Measurements from ENCODE around the gene OPA3. TPM values are rescaled to one million over a fixed set of nuclear protein-coding genes. Genes with fewer than 3 reads are reported as not detected.

The OPA3 gene
- total RNA-seq, 6 experiments from 2014 or later: 13.3 to 15.5 (median 14.3) TPM

DNA sequence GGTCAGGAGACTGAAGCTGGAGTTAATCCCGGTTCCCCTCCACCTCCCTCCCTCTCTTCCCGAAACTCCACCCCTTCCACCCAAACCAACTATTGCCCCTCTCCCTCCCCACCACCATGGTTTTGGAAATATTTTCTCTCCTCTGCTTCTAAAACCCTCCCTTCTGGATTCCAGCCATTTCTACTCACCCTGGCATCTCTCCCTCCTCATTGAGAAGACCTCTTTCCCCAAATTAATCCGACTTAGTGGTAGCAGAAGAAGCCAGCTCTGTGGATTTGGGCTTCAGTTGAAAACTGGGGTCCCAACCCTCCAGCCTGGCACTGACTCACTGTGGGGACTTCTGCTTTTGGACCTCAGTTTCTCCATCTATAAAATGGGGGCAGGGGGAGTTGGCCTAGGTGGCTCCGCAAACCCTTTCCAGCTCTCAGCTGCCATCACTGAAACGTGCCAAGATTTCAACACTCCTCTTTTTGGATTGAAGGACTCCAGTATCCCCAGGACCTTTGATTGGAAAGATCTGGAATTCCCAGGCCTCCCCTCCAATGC, 15.8 kb upstream of the OPA3 start:
- peaks cover 13% of the 10 kb centered on the region for H3K27me3 Mint-ChIP-seq (ENCODE audit: insufficient read depth)
- DNase-seq: no peak

GRCh38 chr19:45599286-45599685, 14.7 kb upstream of the OPA3 start:
- peaks cover 10% of the 10 kb centered on the region for H3K27me3 Mint-ChIP-seq (ENCODE audit: insufficient read depth)
- TF ChIP-seq, protein P1, sequence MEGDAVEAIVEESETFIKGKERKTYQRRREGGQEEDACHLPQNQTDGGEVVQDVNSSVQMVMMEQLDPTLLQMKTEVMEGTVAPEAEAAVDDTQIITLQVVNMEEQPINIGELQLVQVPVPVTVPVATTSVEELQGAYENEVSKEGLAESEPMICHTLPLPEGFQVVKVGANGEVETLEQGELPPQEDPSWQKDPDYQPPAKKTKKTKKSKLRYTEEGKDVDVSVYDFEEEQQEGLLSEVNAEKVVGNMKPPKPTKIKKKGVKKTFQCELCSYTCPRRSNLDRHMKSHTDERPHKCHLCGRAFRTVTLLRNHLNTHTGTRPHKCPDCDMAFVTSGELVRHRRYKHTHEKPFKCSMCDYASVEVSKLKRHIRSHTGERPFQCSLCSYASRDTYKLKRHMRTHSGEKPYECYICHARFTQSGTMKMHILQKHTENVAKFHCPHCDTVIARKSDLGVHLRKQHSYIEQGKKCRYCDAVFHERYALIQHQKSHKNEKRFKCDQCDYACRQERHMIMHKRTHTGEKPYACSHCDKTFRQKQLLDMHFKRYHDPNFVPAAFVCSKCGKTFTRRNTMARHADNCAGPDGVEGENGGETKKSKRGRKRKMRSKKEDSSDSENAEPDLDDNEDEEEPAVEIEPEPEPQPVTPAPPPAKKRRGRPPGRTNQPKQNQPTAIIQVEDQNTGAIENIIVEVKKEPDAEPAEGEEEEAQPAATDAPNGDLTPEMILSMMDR (IDR thresholded peaks at IDR 0.05): no peak
- H3K4me1 Mint-ChIP-seq (ENCODE audit: low read depth): peaks cover 62% of the 10 kb centered on the region
- peak overlapping the region; percentile 81 for H3K27ac Mint-ChIP-seq
- peak overlapping the region; percentile 94; the same call in 1 of the 2 replicates for H3K4me3 Mint-ChIP-seq
- no peak for DNase-seq
- no peaks in the 10 kb centered on the region; the same call in 1 of the 2 replicates for H3K36me3 Mint-ChIP-seq (ENCODE audit: low read depth)
- no peaks in the 10 kb centered on the region for H3K9me3 Mint-ChIP-seq

More for the DNA sequence above, 15.8 kb upstream of the OPA3 start:
- Mint-ChIP-seq H3K4me1 (ENCODE audit: low read depth) (peaks cover 62% of the 10 kb centered on the region), H3K27ac (peak overlapping the region; percentile 81), H3K36me3 (ENCODE audit: low read depth) (no peaks in the 10 kb centered on the region; the same call in 1 of the 2 replicates), H3K9me3 (no peaks in the 10 kb centered on the region), H3K4me3 (peak overlapping the region; percentile 94)
- TF ChIP-seq, protein P1 (IDR thresholded peaks at IDR 0.05): no peak

DNA sequence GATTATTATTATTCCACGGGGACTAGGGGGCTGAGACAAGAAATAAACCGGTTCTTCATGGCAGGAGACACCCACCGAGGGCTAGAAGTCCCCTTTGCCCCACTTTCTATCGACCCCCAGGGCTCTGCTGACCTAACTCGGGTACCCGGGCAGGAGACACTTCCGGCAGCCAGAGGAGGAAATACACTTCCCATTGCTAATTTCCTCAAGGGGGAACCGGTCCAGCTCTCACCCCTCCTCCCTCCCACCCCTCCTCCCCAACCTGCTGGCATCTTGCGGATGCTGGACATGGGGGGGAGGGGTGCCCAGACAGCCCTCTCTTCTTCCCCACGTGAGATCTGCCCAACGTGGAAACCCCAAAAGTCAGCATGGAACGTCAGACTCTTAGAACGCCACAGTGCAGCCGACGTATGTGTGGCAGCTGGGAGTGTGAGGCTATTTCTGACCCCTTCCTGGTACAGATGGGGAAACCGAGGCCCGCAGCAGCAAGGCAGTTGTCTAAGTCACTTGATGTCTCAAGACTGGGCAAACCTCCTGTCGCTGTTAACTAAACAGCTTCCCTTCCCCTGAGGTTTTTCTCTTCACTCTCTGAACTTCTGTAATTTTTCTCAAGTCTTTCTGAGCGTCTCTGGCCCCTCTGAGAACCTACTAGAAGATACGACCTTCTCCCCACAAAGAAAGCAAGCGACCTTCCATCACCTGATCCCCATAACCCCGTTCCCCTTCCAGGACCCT, 13.8 kb upstream of the OPA3 start:
- no peaks in the 10 kb centered on the region for H3K9me3 Mint-ChIP-seq
- peak overlapping the region; percentile 94 for H3K4me3 Mint-ChIP-seq
- H3K4me1 Mint-ChIP-seq (ENCODE audit: low read depth): peaks cover 62% of the 10 kb centered on the region
- no peak for DNase-seq
- TF ChIP-seq, protein P1 (IDR thresholded peaks at IDR 0.05): no peak
- no peaks in the 10 kb centered on the region; the same call in 1 of the 2 replicates for H3K36me3 Mint-ChIP-seq (ENCODE audit: low read depth)
- H3K27ac Mint-ChIP-seq: peak overlapping the region; percentile 81
- peaks cover 10% of the 10 kb centered on the region for H3K27me3 Mint-ChIP-seq (ENCODE audit: insufficient read depth)

GRCh38 chr19:45597425-45598111, 13.0 kb upstream of the OPA3 start:
- Mint-ChIP-seq H3K9me3 (no peaks in the 10 kb centered on the region), H3K36me3 (ENCODE audit: low read depth) (no peaks in the 10 kb centered on the region; the same call in 1 of the 2 replicates), H3K27ac (peak overlapping the region; percentile 81), H3K4me1 (ENCODE audit: low read depth) (peaks cover 64% of the 10 kb centered on the region), H3K4me3 (peak overlapping the region; percentile 94), H3K27me3 (ENCODE audit: insufficient read depth) (peaks cover 10% of the 10 kb centered on the region)
- TF ChIP-seq, protein P1 (IDR thresholded peaks at IDR 0.05): no peak
- DNase-seq: no peak

GRCh38 chr19:45595814-45596213, 11.2 kb upstream of the OPA3 start:
- peaks cover 62% of the 10 kb centered on the region for H3K4me1 Mint-ChIP-seq (ENCODE audit: low read depth)
- H3K27ac Mint-ChIP-seq: peak overlapping the region; percentile 51; the same call in 1 of the 2 replicates
- peaks cover 7% of the 10 kb centered on the region for H3K36me3 Mint-ChIP-seq (ENCODE audit: low read depth)
- DNase-seq: peak; percentile 26
- TF ChIP-seq, protein P1 (IDR thresholded peaks at IDR 0.05): no peak
- H3K9me3 Mint-ChIP-seq: no peaks in the 10 kb centered on the region
- peaks cover 3% of the 10 kb centered on the region for H3K27me3 Mint-ChIP-seq (ENCODE audit: insufficient read depth)
- no peak overlapping the region for H3K4me3 Mint-ChIP-seq

All from HFFc6 (cell line).